Measurements from ENCODE around the gene ZNF330.
A peak's percentile ranks its signal among the peaks of the same experiment; 100 is the strongest.

ZNF330 gene

DNA sequence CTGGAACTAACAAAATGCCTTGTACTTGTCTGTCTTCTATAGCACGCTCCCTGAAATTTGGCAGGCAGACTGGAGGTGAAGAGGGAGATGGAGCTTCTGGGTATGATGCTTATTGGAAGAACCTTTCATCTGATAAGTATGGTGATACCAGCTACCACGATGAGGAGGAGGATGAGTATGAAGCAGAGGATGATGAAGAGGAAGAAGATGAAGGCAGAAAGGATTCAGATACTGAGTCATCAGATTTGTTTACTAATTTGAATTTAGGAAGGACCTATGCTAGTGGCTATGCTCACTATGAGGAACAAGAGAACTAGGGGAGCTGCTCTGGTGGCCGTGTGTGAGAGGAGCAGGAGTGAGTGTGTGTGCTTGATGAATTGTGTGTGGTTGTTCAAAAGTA lies 13.0 kb downstream of the ZNF330 start:
- H3K4me3 ChIP-seq (ENCODE audit: control insufficient read depth, low read depth, low read length): no peak overlapping the region
- DNase-seq (ENCODE audit: low read depth): no peak
- no peak for TF ChIP-seq CTCF (conservative IDR thresholded peaks at IDR 0.05; ENCODE audit: control insufficient read depth, insufficient read depth, low read depth, low read length)

- H3K4me3 ChIP-seq (ENCODE audit: control insufficient read depth, low read depth, low read length): no peak overlapping the region
- no peak for TF ChIP-seq CTCF (conservative IDR thresholded peaks at IDR 0.05; ENCODE audit: control insufficient read depth, insufficient read depth, low read depth, low read length)
- no peak for DNase-seq (ENCODE audit: low read depth)
Observed at GRCh38 chr4:141238186-141238585, 17.5 kb downstream of the ZNF330 start.

DNA sequence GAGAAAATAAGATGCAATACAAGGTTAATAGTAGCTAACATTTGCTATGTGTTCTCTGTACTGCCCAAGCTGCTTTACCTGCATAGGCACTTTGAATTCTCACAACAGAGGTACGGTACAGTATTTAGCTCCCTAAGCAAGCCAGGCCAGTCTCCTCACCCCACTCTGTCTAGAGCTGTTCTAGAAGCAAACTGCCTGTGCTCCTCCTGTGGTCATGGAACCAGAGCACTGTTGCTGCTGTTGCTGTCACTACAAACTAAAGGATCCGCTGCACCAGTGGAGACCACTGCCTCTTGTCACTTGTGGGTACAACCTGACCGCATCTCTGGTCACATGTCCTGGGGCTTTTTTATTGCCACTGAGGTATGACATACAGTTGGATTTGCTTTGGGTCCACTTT lies 19.6 kb downstream of the ZNF330 start:
- no peak for TF ChIP-seq CTCF (conservative IDR thresholded peaks at IDR 0.05; ENCODE audit: control insufficient read depth, insufficient read depth, low read depth, low read length)
- DNase-seq (ENCODE audit: low read depth): no peak
- no peak overlapping the region for H3K4me3 ChIP-seq (ENCODE audit: control insufficient read depth, low read depth, low read length)

- no peak for DNase-seq (ENCODE audit: low read depth)
- no peak for TF ChIP-seq CTCF (conservative IDR thresholded peaks at IDR 0.05; ENCODE audit: control insufficient read depth, insufficient read depth, low read depth, low read length)
- no peak overlapping the region for H3K4me3 ChIP-seq (ENCODE audit: control insufficient read depth, low read depth, low read length)
Observed at GRCh38 chr4:141240671-141241070, 20.0 kb downstream of the ZNF330 start.

- no peak for TF ChIP-seq CTCF (conservative IDR thresholded peaks at IDR 0.05; ENCODE audit: control insufficient read depth, insufficient read depth, low read depth, low read length)
- no peak overlapping the region for H3K4me3 ChIP-seq (ENCODE audit: control insufficient read depth, low read depth, low read length)
- DNase-seq (ENCODE audit: low read depth): no peak
Observed at GRCh38 chr4:141241986-141242385, 21.3 kb downstream of the ZNF330 start.

DNA sequence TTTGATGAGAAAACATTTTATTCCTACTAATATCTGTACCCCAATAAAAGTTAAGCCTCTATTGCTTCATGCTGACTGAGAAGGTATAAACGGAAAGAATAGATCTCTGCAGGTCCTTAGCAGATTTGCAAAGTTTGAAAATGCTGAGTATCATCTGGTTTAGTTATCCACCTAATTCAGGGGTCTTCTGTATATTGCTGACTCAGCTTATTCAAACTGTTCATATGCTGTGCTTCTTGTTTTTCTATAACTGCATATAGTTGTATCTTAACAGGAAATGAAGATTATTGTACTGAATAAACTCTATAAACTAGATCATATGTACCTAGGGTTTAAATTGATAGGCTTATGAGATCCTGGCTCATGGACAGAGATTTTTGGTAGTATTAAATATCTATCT lies 23.7 kb downstream of the ZNF330 start:
- H3K4me3 ChIP-seq (ENCODE audit: control insufficient read depth, low read depth, low read length): no peak overlapping the region
- no peak for TF ChIP-seq CTCF (conservative IDR thresholded peaks at IDR 0.05; ENCODE audit: control insufficient read depth, insufficient read depth, low read depth, low read length)
- DNase-seq (ENCODE audit: low read depth): no peak

- no peak overlapping the region for H3K4me3 ChIP-seq (ENCODE audit: control insufficient read depth, low read depth, low read length)
- DNase-seq (ENCODE audit: low read depth): peak; percentile 35
- no peak for TF ChIP-seq CTCF (conservative IDR thresholded peaks at IDR 0.05; ENCODE audit: control insufficient read depth, insufficient read depth, low read depth, low read length)
Observed at GRCh38 chr4:141246243-141246642, 25.5 kb downstream of the ZNF330 start.
